Stimulated activated CD8-positive, alpha-beta memory T cell treated with anti-CD3 and anti-CD28 coated beads, Interleukin-2, amount 100 ng/mL, for 1 hour (primary cell): ENCODE measurements around the gene WIPI1.
"Not testable (repeated sequence)": the region's sequence is repeated elsewhere in the genome, so short reads cannot be mapped to it uniquely, and the experiment has no call there.

Experiments
- DNase-seq, 2 donors: peaks; one replicate each; pipeline ENCODE4 v3.0.0-alpha.2; 2020; ENCODE audit warnings: low read depth in 2 of 2

WIPI1 gene, protein sequence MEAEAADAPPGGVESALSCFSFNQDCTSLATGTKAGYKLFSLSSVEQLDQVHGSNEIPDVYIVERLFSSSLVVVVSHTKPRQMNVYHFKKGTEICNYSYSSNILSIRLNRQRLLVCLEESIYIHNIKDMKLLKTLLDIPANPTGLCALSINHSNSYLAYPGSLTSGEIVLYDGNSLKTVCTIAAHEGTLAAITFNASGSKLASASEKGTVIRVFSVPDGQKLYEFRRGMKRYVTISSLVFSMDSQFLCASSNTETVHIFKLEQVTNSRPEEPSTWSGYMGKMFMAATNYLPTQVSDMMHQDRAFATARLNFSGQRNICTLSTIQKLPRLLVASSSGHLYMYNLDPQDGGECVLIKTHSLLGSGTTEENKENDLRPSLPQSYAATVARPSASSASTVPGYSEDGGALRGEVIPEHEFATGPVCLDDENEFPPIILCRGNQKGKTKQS

DNA sequence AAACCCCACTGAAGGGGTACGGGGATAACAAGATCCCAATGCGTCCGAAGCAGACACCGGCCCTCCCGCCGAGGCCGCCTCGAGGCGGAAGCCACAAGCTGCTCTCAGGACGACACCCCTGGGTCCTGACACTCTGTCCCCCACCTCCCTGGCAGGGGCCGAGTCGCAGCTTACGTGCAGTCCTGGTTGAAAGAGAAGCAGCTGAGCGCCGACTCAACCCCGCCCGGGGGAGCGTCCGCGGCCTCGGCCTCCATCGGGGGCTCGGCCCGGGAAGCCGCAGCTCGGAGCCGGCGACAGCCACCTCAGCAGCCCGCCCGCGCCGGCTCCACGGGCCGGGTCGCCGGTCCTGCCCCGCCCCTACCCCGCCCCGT lies at the start of gene WIPI1:
Gene WIPI1 (minus strand): TSS at position 329 of the 371 bp plus-strand sequence. CDS start 75 bp downstream, at position 254.
- DNase-seq, result no peak

DNA sequence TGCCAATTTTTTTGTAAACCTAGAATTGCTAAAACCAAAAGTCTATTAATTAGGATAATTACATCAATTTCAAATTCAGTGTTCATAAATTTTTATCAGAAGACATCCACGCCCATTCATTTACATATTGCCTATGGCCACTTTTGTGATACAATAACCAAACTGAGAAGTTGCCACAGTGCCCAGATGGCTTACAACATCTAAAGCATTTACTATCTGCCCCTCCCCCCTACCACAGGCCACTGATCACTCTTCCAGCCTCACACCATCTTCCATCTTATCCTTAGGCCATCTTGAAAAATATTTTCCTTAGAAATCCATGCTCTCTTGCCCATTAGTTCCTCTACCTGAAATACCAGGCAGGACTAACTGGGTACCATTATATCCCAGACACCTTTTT lies 48.7 kb upstream of the WIPI1 start:
- no peak for DNase-seq

DNA sequence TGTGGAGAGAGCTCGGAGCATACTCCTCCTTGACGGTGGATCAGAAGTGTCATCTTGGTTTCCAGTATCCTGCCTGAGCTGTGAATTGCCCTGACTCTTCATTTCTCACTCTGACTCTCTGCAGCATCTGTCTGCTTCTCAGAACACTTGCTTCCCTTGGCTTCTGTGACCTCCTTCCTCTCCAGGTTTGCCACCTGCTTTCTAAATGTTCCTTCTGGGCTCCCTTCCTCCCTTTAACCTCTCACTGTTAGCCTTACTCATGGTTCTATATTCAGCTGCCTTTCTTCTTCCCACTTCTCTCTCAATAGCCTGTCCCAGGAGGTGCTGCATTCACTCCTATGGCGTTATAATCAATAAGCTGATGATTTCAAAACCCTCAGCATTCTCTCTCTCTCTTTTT lies 43.8 kb upstream of the WIPI1 start:
- no peak for DNase-seq

DNA sequence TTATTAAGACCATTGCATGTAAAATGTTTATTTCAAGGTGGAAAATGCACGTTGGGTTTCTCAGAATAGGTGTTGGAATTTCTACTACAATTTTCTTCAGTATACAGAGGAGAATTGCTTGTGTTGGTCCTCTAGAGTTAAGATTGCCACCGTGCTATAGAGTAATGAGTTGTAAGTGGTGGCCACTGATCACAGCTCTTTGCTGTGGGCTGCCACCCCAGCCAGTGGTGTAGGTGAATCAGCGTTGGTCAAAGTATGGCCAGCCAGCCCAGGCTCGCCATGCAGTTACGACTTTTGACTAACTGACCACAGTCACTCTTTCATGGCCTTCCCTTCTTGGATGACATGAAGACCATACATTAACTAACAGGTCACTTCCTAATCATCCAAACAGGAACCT lies 42.3 kb upstream of the WIPI1 start:
- DNase-seq, result no peak

DNA sequence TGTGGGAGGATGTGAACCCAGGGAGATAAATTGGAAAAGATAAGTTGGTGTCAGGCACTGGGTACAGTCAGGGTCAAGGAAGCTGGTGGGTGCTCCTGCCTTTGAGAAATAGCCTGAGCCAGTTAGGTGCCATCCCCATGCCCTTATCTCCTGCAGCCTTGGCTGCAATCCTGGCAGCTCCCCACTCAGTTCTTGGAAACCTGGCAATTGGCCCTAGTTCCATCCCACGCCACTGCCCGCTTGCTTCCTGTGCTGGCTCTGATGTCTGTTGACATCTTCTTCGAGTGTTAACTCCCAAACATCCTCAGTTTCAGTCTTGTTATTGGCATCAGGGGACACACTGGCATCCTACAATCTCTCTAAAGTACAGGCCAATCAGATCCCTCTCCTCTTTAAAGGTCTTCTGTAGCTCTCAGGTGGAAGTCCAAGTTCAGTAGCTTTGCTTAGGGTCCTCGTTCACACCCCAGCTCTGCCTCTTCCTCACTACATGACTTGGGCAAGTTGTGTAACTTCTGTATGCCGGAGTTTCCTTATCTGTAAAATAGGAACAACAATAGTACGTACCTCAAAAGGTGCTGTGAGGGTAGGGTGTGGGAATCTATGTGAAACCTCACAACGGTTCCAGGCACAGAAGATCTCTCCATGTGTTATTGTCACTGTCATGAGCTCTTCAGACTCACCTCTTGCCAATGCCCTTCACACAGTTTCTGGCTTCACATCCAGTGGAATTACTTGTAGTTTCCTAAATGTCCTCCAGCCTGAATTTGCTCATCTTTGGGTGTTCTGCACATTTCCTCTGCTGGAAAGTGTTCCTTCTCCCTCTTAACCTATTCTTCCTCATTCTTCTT lies 41.4 kb upstream of the WIPI1 start:
- no peak for DNase-seq

DNA sequence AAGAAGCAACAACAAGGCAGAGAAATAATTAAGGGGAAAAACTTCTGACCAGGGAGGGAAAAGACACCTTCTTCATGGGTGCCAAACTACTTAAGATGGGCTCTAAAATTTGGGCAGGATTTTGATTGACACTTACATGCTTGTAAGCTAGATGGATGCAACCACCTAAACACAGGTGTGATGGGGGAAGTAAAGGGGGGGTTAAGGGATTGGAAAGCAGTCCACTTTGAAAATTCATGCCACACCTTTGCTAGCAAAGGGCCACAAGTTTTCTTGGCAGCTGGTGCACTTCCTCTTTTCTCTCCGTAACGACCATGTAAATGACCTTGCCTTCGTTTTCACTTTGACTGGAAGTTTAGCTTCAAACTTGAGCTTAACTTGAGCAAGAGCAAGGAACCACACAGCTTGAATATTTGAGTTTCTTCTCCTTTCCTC lies 40.6 kb upstream of the WIPI1 start:
- no peak for DNase-seq

DNA sequence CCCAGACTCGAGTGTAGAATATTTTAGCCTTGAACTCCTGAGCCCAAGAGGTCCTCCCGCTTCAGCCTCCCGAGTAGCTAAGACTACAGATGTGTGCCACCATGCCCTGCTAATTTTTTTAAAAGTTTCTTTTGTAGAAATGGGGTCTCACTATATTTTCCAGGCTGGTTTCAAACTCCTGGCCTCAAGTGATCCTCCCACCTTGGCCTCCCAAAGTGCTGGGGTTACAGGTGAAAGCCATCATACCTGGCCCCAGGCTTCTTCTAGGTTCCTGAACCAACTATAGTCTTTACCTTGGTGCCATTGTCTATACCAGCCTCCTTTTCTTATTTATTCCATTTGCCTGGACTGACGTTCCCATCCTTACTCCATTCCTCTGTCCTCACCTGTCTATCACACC lies 37.8 kb upstream of the WIPI1 start:
- no peak for DNase-seq

DNA sequence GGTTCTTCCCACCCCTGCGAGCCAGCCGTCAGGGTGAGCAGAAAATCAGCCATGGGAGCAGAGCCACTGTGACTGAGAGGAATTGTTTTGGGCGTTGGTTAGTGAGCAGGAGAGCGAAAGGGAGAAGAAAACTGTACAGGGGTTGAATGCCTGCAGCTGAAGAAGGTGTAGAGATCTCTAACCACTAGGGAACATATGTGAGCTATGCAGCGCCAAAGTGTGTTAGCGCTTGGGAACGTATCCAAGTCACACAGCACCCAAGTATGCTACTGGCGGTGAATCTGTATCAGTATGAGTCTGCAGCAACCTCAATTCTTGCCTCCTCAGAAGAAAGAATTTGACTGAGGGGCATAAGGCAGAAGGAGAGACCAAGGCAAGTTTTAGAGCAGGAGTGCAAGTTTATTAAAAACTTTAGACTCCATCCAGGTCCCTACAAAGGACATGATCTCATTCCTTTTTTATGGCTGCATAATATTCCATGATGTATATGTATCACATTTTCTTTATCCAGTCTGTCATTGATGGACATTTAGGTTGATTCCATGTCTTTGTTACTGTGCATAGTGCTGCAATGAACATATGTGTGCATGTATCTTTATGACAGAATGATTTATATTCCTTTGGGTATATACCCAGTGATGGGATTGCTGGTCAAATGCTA lies 35.2 kb upstream of the WIPI1 start:
- DNase-seq, result not testable (repeated sequence)

DNA sequence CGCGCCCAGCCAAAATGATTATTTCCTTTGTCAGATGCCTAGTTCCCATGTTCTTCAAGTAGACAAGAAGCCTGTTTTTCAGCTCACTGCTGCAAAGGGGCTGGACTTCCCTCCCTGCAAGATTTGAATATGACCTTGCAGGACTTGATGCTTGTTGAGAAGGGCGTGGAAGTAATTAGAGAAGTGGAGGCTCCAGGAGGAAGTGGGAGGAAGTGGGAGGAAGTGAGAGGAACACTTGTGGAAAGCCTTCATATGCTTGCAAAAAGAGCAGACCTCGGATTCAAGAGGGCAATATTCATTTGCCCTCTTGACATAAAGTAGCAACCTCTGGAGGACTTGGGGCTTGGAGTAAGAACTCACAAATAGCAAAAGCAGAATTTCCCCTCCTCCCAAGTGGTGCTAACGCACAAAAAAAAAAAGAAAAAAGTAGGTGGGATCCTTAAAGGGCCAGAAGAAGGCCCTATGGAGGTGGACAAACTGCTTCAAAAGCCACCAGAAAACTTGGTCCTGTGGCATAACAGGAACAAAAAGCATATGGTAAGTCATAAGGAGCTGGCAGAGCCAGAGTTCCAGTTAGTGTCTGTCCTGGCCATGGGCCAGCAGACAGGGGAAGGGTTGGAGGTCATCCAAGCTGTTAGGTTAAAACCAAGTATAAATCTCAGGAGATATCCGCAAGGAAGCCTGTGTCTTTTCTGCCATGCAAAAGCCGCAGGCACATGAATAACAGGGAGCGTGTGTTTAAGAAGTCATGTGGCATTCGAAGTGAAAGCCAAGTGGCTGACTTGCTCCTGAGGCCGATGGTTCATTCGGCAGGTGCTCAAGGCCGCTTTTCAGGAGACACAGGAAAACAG lies 34.3 kb upstream of the WIPI1 start:
- DNase-seq, result no peak

DNA sequence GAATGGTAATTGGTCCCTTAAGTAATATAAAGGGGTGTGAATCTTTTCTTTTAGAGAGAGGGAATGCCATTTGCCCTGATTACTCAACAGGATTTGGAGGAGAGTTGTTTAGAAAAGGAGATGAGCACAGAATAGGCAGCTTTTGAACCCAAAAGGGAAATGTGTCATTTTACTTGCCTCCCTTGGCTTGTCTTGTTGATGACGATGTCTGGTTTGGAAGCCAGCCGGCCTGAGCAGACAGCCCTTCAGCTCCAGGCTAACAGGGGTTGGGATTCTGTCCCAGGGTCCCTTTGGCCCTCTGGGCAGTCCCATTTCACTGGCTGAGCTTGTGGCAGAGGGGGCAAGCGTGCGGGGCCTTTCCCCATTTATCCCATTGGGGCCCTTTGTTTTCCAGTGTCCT lies 32.6 kb upstream of the WIPI1 start:
- no peak for DNase-seq

DNA sequence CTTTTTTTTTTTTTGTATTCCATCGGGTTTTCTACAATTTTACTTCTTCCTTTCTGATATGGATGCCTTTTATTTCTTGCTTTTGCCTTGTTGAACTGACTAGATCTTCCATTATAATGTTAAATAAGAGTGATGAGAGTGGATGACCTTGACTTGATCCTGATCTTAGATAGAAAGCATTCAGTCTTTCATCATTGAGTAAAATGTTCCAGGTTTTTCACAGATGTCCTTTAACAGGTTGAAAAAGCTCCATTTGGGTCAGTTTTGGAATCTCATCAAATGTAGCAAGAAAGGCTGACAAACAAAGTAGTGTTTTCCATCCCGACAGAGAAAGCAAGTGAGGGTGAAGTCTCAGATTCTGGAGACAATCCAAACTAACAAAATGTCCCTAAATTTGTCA lies 27.2 kb upstream of the WIPI1 start:
- DNase-seq, result no peak

DNA sequence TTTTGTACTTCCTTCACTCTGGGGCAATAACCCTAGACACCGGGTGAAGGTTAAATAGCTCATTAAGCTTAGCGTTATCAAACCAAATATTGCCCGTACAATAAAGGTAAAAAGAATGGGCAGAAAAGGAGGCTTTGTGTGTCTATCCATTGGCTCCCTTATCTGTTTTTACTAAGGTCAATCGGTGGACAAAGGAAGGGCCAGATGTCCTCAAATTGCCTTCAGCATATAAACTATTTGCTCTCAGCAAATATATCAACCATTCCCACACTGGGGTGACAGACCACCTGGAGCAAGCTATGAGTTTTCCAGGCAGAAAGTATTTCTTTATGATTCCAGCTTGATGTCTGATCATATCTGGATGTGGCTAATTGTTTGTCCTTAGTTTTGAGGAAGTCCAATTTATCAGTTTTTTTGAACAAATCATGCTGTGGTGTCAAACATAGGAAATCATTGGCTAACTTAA lies 25.3 kb upstream of the WIPI1 start:
- no peak for DNase-seq

DNA sequence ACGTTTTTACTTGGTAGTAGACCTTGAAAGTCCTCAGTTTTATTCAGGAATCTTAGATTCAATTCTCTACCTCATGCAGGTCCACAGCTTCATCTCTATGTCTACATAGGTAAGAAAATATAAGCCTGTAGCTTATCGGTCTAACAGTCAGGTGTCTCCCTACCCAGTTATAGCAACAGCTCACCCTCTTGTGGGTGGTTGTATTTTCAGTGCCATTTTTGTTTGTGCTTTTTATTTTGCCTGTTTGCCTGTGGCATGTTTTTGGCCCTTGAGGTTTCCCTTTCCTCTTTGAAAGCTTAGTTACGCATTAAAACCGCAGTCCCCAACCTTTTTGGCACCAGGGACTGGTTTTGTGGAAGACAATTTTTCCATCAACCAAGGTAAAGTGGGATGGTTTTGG lies 23.6 kb upstream of the WIPI1 start:
- no peak for DNase-seq

DNA sequence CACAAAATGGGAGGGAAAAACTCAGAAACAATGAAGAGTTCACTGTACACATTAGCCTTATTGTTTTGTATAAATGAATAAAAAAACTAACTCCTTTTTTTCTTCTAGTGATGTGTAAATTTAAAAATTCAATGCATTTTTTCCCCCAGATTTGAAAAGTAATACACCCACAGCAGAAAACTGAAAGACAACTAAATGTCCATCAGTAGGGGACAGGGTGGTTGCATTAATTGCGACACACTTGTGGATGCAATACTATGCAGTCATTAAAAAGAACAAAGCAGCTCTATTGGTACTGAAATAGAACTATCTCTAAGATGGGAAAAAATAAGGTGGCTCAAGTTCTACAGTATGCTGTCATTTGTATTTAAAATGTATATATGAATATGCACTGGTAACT lies 13.7 kb upstream of the WIPI1 start:
- no peak for DNase-seq

DNA sequence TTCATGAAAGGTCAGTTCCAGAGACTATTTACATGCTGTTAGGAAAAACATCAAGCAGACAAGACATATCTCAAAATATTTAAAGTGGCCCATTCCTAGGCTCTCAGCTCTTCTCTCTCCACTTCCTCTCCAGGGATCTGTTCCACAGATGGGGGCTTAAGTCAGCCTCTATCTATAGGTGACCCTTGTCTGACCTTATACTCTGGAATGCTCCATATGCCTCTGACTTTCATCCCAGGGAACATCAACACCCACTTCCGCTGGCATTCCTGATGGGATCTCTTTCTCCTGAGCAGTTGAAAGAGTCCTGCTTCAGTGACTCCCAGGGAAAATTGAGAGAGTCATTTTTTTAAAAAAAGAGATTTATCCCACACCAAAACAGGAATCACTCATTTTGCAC lies 11.5 kb upstream of the WIPI1 start:
- no peak for DNase-seq

DNA sequence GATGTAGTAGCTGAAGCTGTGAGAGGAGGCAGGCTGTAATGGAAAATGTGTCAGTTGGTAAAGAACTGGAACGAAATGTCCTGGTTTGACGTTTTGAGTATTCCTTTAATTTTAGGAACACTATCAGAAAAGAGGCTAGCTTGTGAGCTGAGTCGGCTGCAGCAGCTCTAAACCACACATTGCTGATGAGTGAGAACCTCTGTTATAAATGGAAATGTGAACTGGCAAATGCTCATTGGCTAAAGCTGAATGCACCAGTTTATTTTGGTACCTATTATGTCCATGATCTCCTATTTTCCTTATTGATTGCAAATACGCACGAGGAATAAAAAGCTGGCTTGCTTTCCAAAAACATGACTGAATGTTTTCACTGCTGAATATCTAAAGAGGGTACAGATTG lies 11.0 kb upstream of the WIPI1 start:
- DNase-seq, result no peak

DNA sequence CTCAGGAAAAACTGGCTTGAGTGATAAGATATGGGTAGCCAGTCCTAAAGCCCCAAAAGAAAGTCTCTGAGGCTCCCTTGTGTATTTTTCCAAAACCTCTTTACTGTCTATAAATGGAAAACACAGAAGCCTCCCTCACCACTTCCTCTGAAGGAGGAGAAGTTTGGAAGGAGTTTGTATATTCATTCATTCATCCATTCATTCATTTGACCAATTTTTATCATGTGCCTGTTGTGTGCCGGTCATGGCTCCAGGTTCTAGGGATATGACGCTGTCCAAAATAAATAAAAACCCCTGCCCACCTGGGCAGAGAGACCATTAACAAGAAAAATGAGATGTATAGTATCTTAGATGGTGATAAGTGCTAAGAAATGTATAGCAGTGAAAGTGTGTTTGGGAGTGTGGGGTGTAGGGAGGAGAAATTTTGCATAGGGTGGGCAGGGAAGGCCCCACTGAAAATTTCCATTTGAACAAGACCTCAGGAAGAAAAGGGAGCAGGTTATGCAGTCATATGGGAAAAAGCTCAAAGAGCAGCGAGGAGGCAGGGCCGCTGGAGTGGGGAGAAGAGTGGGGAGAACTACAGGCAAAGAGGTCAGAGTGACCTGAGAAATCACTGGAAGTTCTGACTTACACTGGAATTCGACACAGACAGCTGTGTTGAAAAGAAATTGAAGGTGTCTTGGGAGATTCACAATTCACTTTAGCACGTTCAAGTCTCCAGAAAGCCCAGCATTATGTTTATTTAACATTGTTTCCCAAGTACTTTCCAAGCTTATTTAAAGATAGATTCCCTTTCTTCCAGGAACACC lies 6.1 kb upstream of the WIPI1 start:
- DNase-seq, result no peak

DNA sequence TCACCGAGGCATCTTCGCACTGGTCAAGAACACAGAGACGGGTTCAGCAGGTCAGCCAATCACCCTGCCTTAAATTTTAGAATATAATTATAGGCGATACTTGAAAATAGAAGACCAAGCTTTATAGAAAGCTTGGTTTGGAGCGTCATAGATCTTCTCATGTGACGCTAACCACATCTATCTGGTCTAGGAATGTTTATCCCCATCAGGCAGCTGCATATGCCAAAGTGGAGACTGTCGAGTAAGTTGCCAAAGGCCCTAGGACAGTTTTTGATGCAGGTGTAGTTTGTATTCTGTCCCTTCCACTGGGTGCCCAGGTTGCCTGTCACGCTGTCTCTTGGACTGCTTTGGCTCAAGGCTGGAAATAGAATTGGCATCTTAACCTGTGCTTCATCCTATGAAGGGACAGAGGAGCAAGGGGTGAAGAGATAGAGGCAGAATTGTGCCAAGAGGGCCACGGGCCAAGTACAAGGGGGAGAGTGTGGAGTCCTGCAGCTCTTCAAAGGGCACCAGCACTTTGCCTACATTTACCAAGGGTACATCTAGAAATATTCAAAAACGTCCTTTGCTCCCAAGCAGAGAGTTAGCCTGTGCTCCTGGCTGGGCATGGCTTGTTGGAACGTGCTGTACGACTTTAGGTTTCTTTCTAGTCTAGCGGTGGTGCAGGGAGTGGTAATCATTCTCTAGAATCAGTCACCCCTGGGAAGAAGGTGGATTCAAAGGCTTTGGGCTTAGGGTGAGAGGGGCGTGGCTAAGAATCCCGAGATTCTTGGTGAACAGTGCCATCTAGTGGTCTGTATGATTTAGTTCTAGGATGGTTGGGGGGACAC lies 5.3 kb upstream of the WIPI1 start:
- peak; percentile 42 to 56 for DNase-seq

DNA sequence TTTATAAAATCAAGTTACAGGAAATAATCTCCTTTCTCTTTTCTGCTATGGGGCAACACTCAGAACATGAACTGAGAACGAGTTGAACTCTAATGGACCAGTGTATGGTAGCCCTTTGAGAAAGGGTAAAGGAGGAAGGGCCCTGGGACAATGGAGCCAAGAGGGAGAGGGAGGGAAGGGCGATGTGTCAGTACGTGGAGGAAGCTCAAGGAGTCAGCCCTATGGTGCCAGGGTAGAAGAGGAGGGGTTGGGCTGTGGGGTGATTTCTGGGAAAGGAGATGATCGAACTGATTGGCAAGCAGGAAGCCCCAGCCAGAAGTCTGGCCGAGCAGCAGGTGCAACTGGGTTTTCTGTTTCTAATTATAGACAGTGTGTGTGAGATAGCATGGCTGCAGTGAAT lies 4.3 kb upstream of the WIPI1 start:
- no peak for DNase-seq

DNA sequence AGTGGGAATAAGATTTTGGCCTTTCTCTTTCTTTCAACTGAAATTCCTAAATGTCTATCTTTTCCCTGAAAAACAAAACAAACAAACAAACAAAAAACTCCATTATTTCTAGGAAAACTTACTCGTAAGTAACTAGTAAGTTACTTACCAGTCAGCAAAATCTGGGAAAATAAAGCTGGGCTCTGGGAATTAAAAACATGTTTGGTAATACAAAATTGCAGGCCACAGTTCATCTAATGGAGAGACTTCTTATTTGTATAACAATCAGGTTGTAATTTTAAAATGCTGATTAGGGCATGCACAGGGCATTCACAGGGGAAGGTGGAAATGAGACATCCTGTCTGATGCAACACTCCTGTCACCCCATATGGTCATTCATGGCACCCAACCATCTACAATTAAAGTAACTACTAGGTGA lies 3.8 kb upstream of the WIPI1 start:
- no peak for DNase-seq
